GM18519 (cell line): ENCODE measurements around the gene JAZF1.

Source experiments
- ATAC-seq: cut with Tn5 transposase; IDR thresholded peaks from one replicate; pipeline ENCODE4 v1.9.1; 2021; ENCODE audit warnings: mild to moderate bottlenecking, moderate library complexity; ENCODE audit not compliant: unreplicated experiment, low FRiP score

Gene JAZF1

GRCh38 chr7:28083164-28083997 lies 97.2 kb downstream of the JAZF1 start:
- ATAC-seq: no peak

GRCh38 chr7:28082071-28082470 lies 98.5 kb downstream of the JAZF1 start:
- ATAC-seq: no peak

GRCh38 chr7:28081016-28081415 lies 99.6 kb downstream of the JAZF1 start:
- no peak for ATAC-seq

- peak; percentile 42 for ATAC-seq
These were observed 102.3 kb downstream of the JAZF1 start for GRCh38 chr7:28078036-28078901.

- ATAC-seq: no peak
These were observed 103.0 kb downstream of the JAZF1 start for GRCh38 chr7:28077616-28078015.

GRCh38 chr7:28076423-28077200 lies 104.0 kb downstream of the JAZF1 start:
- no peak for ATAC-seq

GRCh38 chr7:28075674-28076358 lies 104.8 kb downstream of the JAZF1 start:
- ATAC-seq: no peak

GRCh38 chr7:28072876-28073514 lies 107.6 kb downstream of the JAZF1 start:
- ATAC-seq: no peak

- ATAC-seq: no peak
These were observed 109.0 kb downstream of the JAZF1 start for GRCh38 chr7:28071570-28071969.

- no peak for ATAC-seq
These were observed 110.1 kb downstream of the JAZF1 start for GRCh38 chr7:28070297-28071055.

- ATAC-seq: no peak
These were observed 110.8 kb downstream of the JAZF1 start for GRCh38 chr7:28069807-28070206.

- no peak for ATAC-seq
These were observed 111.2 kb downstream of the JAZF1 start for GRCh38 chr7:28069388-28069787.

- no peak for ATAC-seq
These were observed 111.8 kb downstream of the JAZF1 start for GRCh38 chr7:28068811-28069216.

GRCh38 chr7:28067171-28067570 lies 113.4 kb downstream of the JAZF1 start:
- no peak for ATAC-seq

GRCh38 chr7:28065721-28066285 lies 114.8 kb downstream of the JAZF1 start:
- ATAC-seq: no peak

- no peak for ATAC-seq
These were observed 115.3 kb downstream of the JAZF1 start for GRCh38 chr7:28065308-28065707.

- ATAC-seq: no peak
These were observed 116.2 kb downstream of the JAZF1 start for GRCh38 chr7:28064437-28064836.

GRCh38 chr7:28062197-28062991 lies 118.2 kb downstream of the JAZF1 start:
- no peak for ATAC-seq
